IMR-90 (cell line): ENCODE results near the gene ZNF488.

Experiments used
- BHLHE40 ChIP-seq: fragments of 150-350 bp; IDR thresholded peaks from 2 replicates; pipeline ENCODE4 v1.6.1; 2016; ENCODE audit warnings: mild to moderate bottlenecking, low read depth, low read length
- CEBPB ChIP-seq: IDR thresholded peaks from 2 replicates; pipeline ENCODE4 v1.6.1; 2012; ENCODE audit warnings: low read depth, low read length, improper control_type of control experiment
- CTCF ChIP-seq: conservative IDR thresholded peaks from 2 replicates; pipeline ENCODE4 v1.5.1; 2012; ENCODE audit warnings: mild to moderate bottlenecking, low read depth, low read length, improper control_type of control experiment
- MAFK ChIP-seq: IDR thresholded peaks from 2 replicates; pipeline ENCODE4 v1.6.1; 2012; ENCODE audit warnings: low read depth, low read length, improper control_type of control experiment
- POLR2A ChIP-seq: IDR thresholded peaks from 2 replicates; pipeline ENCODE4 v1.6.1; 2012; ENCODE audit warnings: mild to moderate bottlenecking, low read depth, low read length
- RAD21 ChIP-seq: IDR thresholded peaks from 2 replicates; pipeline ENCODE4 v1.6.1; 2012; ENCODE audit warnings: low read length, improper control_type of control experiment
- USF2 ChIP-seq: fragments of 150-350 bp; IDR thresholded peaks from 2 replicates; pipeline ENCODE4 v1.6.1; 2017; ENCODE audit warnings: mild to moderate bottlenecking, antibody characterized with exemption, low read length, low read depth

DNA sequence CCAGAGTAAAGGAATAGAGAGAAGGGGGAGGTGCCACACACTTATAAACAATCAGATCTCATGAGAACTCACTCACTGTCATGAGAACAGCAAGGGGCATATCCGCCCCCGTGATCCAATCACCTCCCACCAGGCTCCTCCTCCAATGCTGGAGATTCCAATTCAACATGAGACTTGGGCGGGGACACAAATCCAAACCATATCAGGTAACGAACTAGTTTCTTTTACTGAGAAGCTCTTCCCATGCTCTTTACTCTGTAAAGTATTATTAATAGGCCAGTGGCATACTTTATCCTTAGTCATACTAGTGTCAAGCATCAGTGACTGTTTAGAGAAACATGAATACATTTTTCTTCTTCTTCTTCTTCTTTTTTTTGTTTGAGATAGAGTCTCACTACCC, 39.4 kb upstream of the ZNF488 start:
- no peak for TF ChIP-seq RAD21
- no peak for TF ChIP-seq POLR2A
- TF ChIP-seq CTCF = no peak
- TF ChIP-seq CEBPB = no peak
- TF ChIP-seq MAFK = no peak
- no peak for TF ChIP-seq BHLHE40
- TF ChIP-seq USF2 = no peak
